HCT116 (cell line): Measurements from ENCODE around the gene MYZAP.

Source experiments
- CEBPB ChIP-seq: IDR thresholded peaks from 2 replicates; pipeline ENCODE4 v1.6.1; 2012; ENCODE audit warnings: low read depth
- EZH2 ChIP-seq: fragments of 200-600 bp; sonication (generic); IDR thresholded peaks from 2 replicates; pipeline ENCODE4 v1.6.1; 2017; ENCODE audit warnings: antibody characterized with exemption, mixed run types
- FOSL1 ChIP-seq: IDR thresholded peaks from 2 replicates; pipeline ENCODE4 v1.6.1; 2012; ENCODE audit warnings: low read depth
- MAX ChIP-seq: IDR thresholded peaks from 2 replicates; pipeline ENCODE4 v1.6.1; 2012
- POLR2A ChIP-seq: IDR thresholded peaks from 2 replicates; pipeline ENCODE4 v1.7.0; 2011; ENCODE audit warnings: borderline replicate concordance; ENCODE audit not compliant: insufficient read depth, insufficient read length; ENCODE audit errors: extremely low read depth
- POLR2AphosphoS5 ChIP-seq: IDR thresholded peaks from 2 replicates; pipeline ENCODE4 v1.6.1; 2011; ENCODE audit warnings: mild to moderate bottlenecking, low read depth, low read length, moderate library complexity
- SIN3A ChIP-seq: IDR thresholded peaks from 2 replicates; pipeline ENCODE4 v1.6.1; 2012; ENCODE audit warnings: low read depth
- SP1 ChIP-seq: IDR thresholded peaks from 2 replicates; pipeline ENCODE4 v1.6.1; 2012; ENCODE audit warnings: low read depth
- TCF7L2 ChIP-seq: IDR thresholded peaks from 2 replicates; pipeline ENCODE4 v1.7.0; 2011; ENCODE audit warnings: borderline replicate concordance, inconsistent platforms; ENCODE audit not compliant: insufficient read depth, insufficient read length; ENCODE audit errors: extremely low read depth
- ZFX ChIP-seq: fragments of 450-650 bp; IDR thresholded peaks from 2 replicates; pipeline ENCODE4 v1.6.1; 2017
- TF ChIP-seq, protein P1 (sequence below), 3 experiments: fragments of 200-600 bp in 1 of 3; sonication (generic) in 1 of 3; IDR thresholded peaks in 2 of 3; conservative IDR thresholded peaks in 1 of 3; 2 replicates each; pipeline ENCODE4 v1.5.1; 2012 to 2017; ENCODE audit warnings: low read depth in 2 of 3, low read length in 2 of 3, antibody characterized with exemption in 1 of 3, borderline replicate concordance in 1 of 3, control low read depth in 1 of 3, mild to moderate bottlenecking in 1 of 3, mixed read lengths in 1 of 3, mixed run types in 1 of 3, moderate library complexity in 1 of 3; ENCODE audit not compliant: insufficient read depth in 1 of 3
- TF ChIP-seq, protein P2 (sequence below): IDR thresholded peaks from 2 replicates; pipeline ENCODE4 v1.6.1; 2011; ENCODE audit warnings: mild to moderate bottlenecking, low read length, moderate library complexity; ENCODE audit not compliant: insufficient replicate concordance; ENCODE audit errors: extremely low read depth

DNA sequence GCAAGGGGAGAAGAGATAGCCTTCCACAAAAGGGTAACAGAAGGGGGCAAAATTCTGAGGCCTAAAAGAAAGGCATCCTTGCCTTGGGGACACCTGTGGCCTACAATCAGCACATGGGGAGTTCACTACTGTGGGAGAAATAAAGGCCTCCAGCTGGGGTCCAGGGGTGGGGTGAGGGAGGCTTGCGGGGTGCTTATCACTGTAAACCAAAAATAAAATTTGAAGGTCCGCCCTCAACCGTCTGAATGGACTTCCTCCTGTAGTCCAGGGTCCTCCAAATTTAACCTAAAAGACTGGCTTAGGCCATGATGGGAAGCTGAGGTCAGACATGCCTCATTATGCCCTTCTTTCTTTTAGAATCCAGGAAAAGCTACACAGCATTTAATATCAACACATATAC, 112.7 kb downstream of the MYZAP start:
- no peak for TF ChIP-seq EZH2
- no peak for TF ChIP-seq SP1
- TF ChIP-seq, protein P1, sequence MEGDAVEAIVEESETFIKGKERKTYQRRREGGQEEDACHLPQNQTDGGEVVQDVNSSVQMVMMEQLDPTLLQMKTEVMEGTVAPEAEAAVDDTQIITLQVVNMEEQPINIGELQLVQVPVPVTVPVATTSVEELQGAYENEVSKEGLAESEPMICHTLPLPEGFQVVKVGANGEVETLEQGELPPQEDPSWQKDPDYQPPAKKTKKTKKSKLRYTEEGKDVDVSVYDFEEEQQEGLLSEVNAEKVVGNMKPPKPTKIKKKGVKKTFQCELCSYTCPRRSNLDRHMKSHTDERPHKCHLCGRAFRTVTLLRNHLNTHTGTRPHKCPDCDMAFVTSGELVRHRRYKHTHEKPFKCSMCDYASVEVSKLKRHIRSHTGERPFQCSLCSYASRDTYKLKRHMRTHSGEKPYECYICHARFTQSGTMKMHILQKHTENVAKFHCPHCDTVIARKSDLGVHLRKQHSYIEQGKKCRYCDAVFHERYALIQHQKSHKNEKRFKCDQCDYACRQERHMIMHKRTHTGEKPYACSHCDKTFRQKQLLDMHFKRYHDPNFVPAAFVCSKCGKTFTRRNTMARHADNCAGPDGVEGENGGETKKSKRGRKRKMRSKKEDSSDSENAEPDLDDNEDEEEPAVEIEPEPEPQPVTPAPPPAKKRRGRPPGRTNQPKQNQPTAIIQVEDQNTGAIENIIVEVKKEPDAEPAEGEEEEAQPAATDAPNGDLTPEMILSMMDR (IDR thresholded peaks at IDR 0.05 in 2 of 3, conservative IDR thresholded peaks at IDR 0.05 in 1 of 3; ENCODE audit: borderline replicate concordance in 1 of 3, insufficient read depth in 1 of 3, low read depth in 2 of 3, low read length in 2 of 3): no peak
- no peak for TF ChIP-seq CEBPB
- TF ChIP-seq POLR2AphosphoS5: no peak
- TF ChIP-seq TCF7L2: no peak
- no peak for TF ChIP-seq FOSL1
- TF ChIP-seq MAX: no peak
- TF ChIP-seq SIN3A: no peak
- no peak for TF ChIP-seq POLR2A
- TF ChIP-seq, protein P2, sequence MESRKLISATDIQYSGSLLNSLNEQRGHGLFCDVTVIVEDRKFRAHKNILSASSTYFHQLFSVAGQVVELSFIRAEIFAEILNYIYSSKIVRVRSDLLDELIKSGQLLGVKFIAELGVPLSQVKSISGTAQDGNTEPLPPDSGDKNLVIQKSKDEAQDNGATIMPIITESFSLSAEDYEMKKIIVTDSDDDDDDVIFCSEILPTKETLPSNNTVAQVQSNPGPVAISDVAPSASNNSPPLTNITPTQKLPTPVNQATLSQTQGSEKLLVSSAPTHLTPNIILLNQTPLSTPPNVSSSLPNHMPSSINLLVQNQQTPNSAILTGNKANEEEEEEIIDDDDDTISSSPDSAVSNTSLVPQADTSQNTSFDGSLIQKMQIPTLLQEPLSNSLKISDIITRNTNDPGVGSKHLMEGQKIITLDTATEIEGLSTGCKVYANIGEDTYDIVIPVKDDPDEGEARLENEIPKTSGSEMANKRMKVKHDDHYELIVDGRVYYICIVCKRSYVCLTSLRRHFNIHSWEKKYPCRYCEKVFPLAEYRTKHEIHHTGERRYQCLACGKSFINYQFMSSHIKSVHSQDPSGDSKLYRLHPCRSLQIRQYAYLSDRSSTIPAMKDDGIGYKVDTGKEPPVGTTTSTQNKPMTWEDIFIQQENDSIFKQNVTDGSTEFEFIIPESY: no peak
- TF ChIP-seq ZFX: no peak
